Neural cell (in vitro differentiated cells): Measurements from ENCODE around the gene VOPP1. TPM values are rescaled to one million over a fixed set of nuclear protein-coding genes. Genes with fewer than 3 reads are reported as not detected.

Source experiments
- H2AFZ ChIP-seq: fragments of 200-600, 300-800 bp; sonication (generic), shearing (Covaris generic); 2 replicates; pipeline ENCODE4 v1.6.0; 2014; ENCODE audit warnings: low read depth, mild to moderate bottlenecking, antibody characterized with exemption, low read length, moderate library complexity
- H3F3A ChIP-seq: fragments of 200-600 bp; shearing (Covaris generic); 2 replicates; pipeline ENCODE4 v1.6.1; 2016; ENCODE audit warnings: mild to moderate bottlenecking, moderate library complexity, mixed read lengths, antibody characterized with exemption, low read length; ENCODE audit not compliant: insufficient read depth, poor library complexity, severe bottlenecking
- H3K27ac ChIP-seq: fragments of 200-600, 300-800 bp; sonication (generic), shearing (Covaris generic); 2 replicates; pipeline ENCODE4 v1.5.1; 2014; ENCODE audit warnings: mild to moderate bottlenecking, low read length, moderate library complexity
- H3K27me3 ChIP-seq: fragments of 300-800, 200-600 bp; sonication (generic), shearing (Covaris generic); 2 replicates; pipeline ENCODE4 v1.6.0; 2014; ENCODE audit warnings: mild to moderate bottlenecking, low read depth, low read length, moderate library complexity; ENCODE audit not compliant: insufficient read depth
- H3K36me3 ChIP-seq: fragments of 300-800, 200-600 bp; sonication (generic), shearing (Covaris generic); 2 replicates; pipeline ENCODE4 v1.5.1; 2014; ENCODE audit warnings: mild to moderate bottlenecking, antibody characterized with exemption, low read length, moderate library complexity; ENCODE audit not compliant: insufficient read depth
- H3K4me2 ChIP-seq: fragments of 300-800, 200-600 bp; sonication (generic), shearing (Covaris generic); 2 replicates; pipeline ENCODE4 v1.6.0; 2014; ENCODE audit warnings: mild to moderate bottlenecking, low read length
- H3K4me3 ChIP-seq: fragments of 300-800, 200-600 bp; sonication (generic), shearing (Covaris generic); 2 replicates; pipeline ENCODE4 v1.5.1; 2014; ENCODE audit warnings: mild to moderate bottlenecking, low read length, moderate library complexity
- H3K79me2 ChIP-seq: fragments of 200-600 bp; shearing (Covaris generic); replicated peaks from 2 replicates; pipeline ENCODE4 v1.6.0; 2014; ENCODE audit warnings: mild to moderate bottlenecking, low read length, moderate library complexity; ENCODE audit not compliant: insufficient read depth
- H3K9ac ChIP-seq: fragments of 300-800, 200-600 bp; sonication (generic), shearing (Covaris generic); 2 replicates; pipeline ENCODE4 v1.6.1; 2016; ENCODE audit warnings: mild to moderate bottlenecking, low read length, mixed read lengths
- H3K9me2 ChIP-seq: fragments of 200-600 bp; shearing (Covaris generic); 2 replicates; pipeline ENCODE4 v1.6.1; 2016; ENCODE audit warnings: mild to moderate bottlenecking, low read length, mixed read lengths; ENCODE audit not compliant: insufficient read depth
- H3K9me3 ChIP-seq: fragments of 200-600, 300-800 bp; sonication (generic), shearing (Covaris generic); 2 replicates; pipeline ENCODE4 v1.6.1; 2016; ENCODE audit warnings: mild to moderate bottlenecking, mixed run types, low read length, moderate library complexity, mixed read lengths
- H4K20me1 ChIP-seq: fragments of 200-600 bp; shearing (Covaris generic); 2 replicates; pipeline ENCODE4 v1.6.1; 2016; ENCODE audit warnings: mild to moderate bottlenecking, mixed run types; ENCODE audit not compliant: insufficient read depth
- CTCF ChIP-seq: fragments of 450-650 bp; IDR thresholded peaks from 2 replicates; pipeline ENCODE4 v1.5.1; 2014; ENCODE audit warnings: antibody characterized with exemption, mild to moderate bottlenecking, moderate library complexity; ENCODE audit not compliant: poor library complexity, severe bottlenecking
- EP300 ChIP-seq: fragments of 450-650 bp; conservative IDR thresholded peaks from 2 replicates; pipeline ENCODE4 v1.6.1; 2014; ENCODE audit warnings: antibody characterized with exemption, mild to moderate bottlenecking, moderate library complexity; ENCODE audit not compliant: poor library complexity, severe bottlenecking
- EZH2 ChIP-seq: fragments of 200-600, 300-800 bp; shearing (Covaris generic), sonication (generic); IDR thresholded peaks from 2 replicates; pipeline ENCODE4 v1.6.1; 2014; ENCODE audit warnings: antibody characterized with exemption, low read length, borderline replicate concordance, mild to moderate bottlenecking; ENCODE audit not compliant: insufficient read depth, poor library complexity, severe bottlenecking
- MXI1 ChIP-seq: fragments of 450-650 bp; conservative IDR thresholded peaks from 2 replicates; pipeline ENCODE4 v1.6.1; 2014; ENCODE audit warnings: antibody characterized with exemption, mild to moderate bottlenecking; ENCODE audit not compliant: poor library complexity, severe bottlenecking
- POLR2AphosphoS5 ChIP-seq: IDR thresholded peaks from 2 replicates; pipeline ENCODE4 v1.6.1; 2012
- RAD21 ChIP-seq: fragments of 450-650 bp; conservative IDR thresholded peaks from 2 replicates; pipeline ENCODE4 v1.6.1; 2014; ENCODE audit warnings: antibody characterized with exemption, mild to moderate bottlenecking, moderate library complexity
- REST ChIP-seq: IDR thresholded peaks from 2 replicates; pipeline ENCODE4 v1.6.1; 2012; ENCODE audit warnings: borderline replicate concordance
- SMC3 ChIP-seq: fragments of 450-650 bp; conservative IDR thresholded peaks from 2 replicates; pipeline ENCODE4 v1.6.1; 2014; ENCODE audit warnings: antibody characterized with exemption, mild to moderate bottlenecking, moderate library complexity; ENCODE audit not compliant: poor library complexity
- TAF1 ChIP-seq: IDR thresholded peaks from 2 replicates; pipeline ENCODE4 v1.6.1; 2012; ENCODE audit warnings: low read depth
- polyA plus RNA-seq: library from polyadenylated mRNA; depleted of rRNA; stranded (reverse); fragments of >200 nt; gene quantifications from 2 replicates; pipeline ENCODE4 v1.2.3, GENCODE V29; 2014

Gene VOPP1
- polyA plus RNA-seq, 1 donor from 2014 or later: 85.8 TPM

GRCh38 chr7:55594870-55595269 lies 22.6 kb upstream of the VOPP1 start:
- H3F3A ChIP-seq: no peaks in the 10 kb centered on the region
- no peaks in the 10 kb centered on the region for H3K36me3 ChIP-seq
- H3K27me3 ChIP-seq: no peaks in the 10 kb centered on the region
- no peak overlapping the region for H3K27ac ChIP-seq
- H3K9ac ChIP-seq: no peak overlapping the region
- no peaks in the 10 kb centered on the region for H3K9me3 ChIP-seq
- no peaks in the 10 kb centered on the region for H3K9me2 ChIP-seq
- TF ChIP-seq SMC3 (no peak), MXI1 (no peak)
- no peak overlapping the region for H2AFZ ChIP-seq
- no peak overlapping the region for H3K4me3 ChIP-seq
- no peaks in the 10 kb centered on the region for H4K20me1 ChIP-seq
- H3K79me2 ChIP-seq: no peaks in the 10 kb centered on the region
- no peak overlapping the region for H3K4me2 ChIP-seq

- no peak overlapping the region for H2AFZ ChIP-seq
- H3K79me2 ChIP-seq: no peaks in the 10 kb centered on the region
- no peak overlapping the region for H3K9ac ChIP-seq
Measured at GRCh38 chr7:55594414-55594813, 22.1 kb upstream of the VOPP1 start.

More at GRCh38 chr7:55594414-55594813, 22.1 kb upstream of the VOPP1 start:
- Histone ChIP-seq H3K9me2 (no peaks in the 10 kb centered on the region), H3K27me3 (no peaks in the 10 kb centered on the region), H4K20me1 (no peaks in the 10 kb centered on the region), H3K9me3 (no peaks in the 10 kb centered on the region), H3F3A (no peaks in the 10 kb centered on the region), H3K4me3 (no peak overlapping the region), H3K4me2 (no peak overlapping the region), H3K36me3 (no peaks in the 10 kb centered on the region), H3K27ac (no peak overlapping the region)
- TF ChIP-seq EP300 (no peak), POLR2AphosphoS5 (no peak), RAD21 (no peak), CTCF (no peak), MXI1 (no peak), SMC3 (no peak), REST (no peak), EZH2 (no peak), TAF1 (no peak)
